Keratinocyte (primary cell): Measurements from ENCODE around the gene NOSIP. TPM values are rescaled to one million over a fixed set of nuclear protein-coding genes. Genes with fewer than 3 reads are reported as not detected.

Source experiments
- DNase-seq: peaks from one replicate; pipeline ENCODE4 v3.0.0-alpha.2; 2011; ENCODE audit warnings: low read depth, missing footprints, low spot score
- FAIRE-seq: peaks from 2 replicates; lab custom pipeline; 2011; peaks lifted over from hg19 to GRCh38; lab: Jason Lieb, UNC
- H2AFZ ChIP-seq: 2 replicates; pipeline ENCODE4 v1.6.0; 2012; ENCODE audit warnings: low read length, control low read depth, inconsistent platforms; ENCODE audit not compliant: control insufficient read depth
- H3K27ac ChIP-seq: 2 replicates; pipeline ENCODE4 v1.5.1; 2011; ENCODE audit warnings: low read length; ENCODE audit not compliant: control insufficient read depth, insufficient read depth
- H3K27me3 ChIP-seq: 3 replicates; pipeline ENCODE4 v1.6.0; 2011; ENCODE audit warnings: low read length; ENCODE audit not compliant: control insufficient read depth, insufficient read depth; ENCODE audit errors: extremely low read depth
- H3K36me3 ChIP-seq, 2 experiments: 2 replicates in 1 of 2; 3 replicates in 1 of 2; pipeline ENCODE4 v1.5.1; 2011; ENCODE audit warnings: low read length in 2 of 2, mild to moderate bottlenecking in 1 of 2; ENCODE audit not compliant: control insufficient read depth in 2 of 2, insufficient read depth in 2 of 2; ENCODE audit errors: extremely low read depth in 1 of 2
- H3K4me1 ChIP-seq: 3 replicates; pipeline ENCODE4 v1.5.1; 2011; ENCODE audit warnings: low read length; ENCODE audit not compliant: control insufficient read depth, insufficient read depth; ENCODE audit errors: extremely low read depth
- H3K4me2 ChIP-seq: 3 replicates; pipeline ENCODE4 v1.6.0; 2011; ENCODE audit warnings: low read depth, low read length; ENCODE audit not compliant: control insufficient read depth, insufficient read depth; ENCODE audit errors: extremely low read depth
- H3K4me3 ChIP-seq, 3 experiments: fragments of 200-600 bp in 1 of 3; sonication (generic) in 1 of 3; 2 replicates in 2 of 3; 3 replicates in 1 of 3; pipeline ENCODE4 v1.5.1; 2011 to 2016; ENCODE audit warnings: low read length in 3 of 3, mild to moderate bottlenecking in 3 of 3, control low read depth in 2 of 3, inconsistent platforms in 1 of 3, low read depth in 1 of 3, mixed read lengths in 1 of 3, mixed run types in 1 of 3, moderate library complexity in 1 of 3; ENCODE audit not compliant: control insufficient read depth in 2 of 3, insufficient read depth in 2 of 3; ENCODE audit errors: extremely low read depth in 1 of 3
- H3K79me2 ChIP-seq: 2 replicates; pipeline ENCODE4 v1.6.0; 2012; ENCODE audit warnings: low read length; ENCODE audit not compliant: control insufficient read depth, insufficient read depth
- H3K9ac ChIP-seq: 3 replicates; pipeline ENCODE4 v1.6.0; 2011; ENCODE audit warnings: low read length; ENCODE audit not compliant: control insufficient read depth, insufficient read depth; ENCODE audit errors: extremely low read depth
- H3K9me1 ChIP-seq: 3 replicates; pipeline ENCODE4 v1.6.0; 2011; ENCODE audit warnings: low read length; ENCODE audit not compliant: control insufficient read depth, insufficient read depth; ENCODE audit errors: extremely low read depth
- H3K9me3 ChIP-seq: 2 replicates; pipeline ENCODE4 v1.5.1; 2012; ENCODE audit warnings: low read depth, low read length; ENCODE audit not compliant: control insufficient read depth
- H4K20me1 ChIP-seq: 3 replicates; pipeline ENCODE4 v1.6.0; 2011; ENCODE audit warnings: low read length; ENCODE audit not compliant: control insufficient read depth, insufficient read depth; ENCODE audit errors: extremely low read depth
- CTCF ChIP-seq, 3 experiments: IDR thresholded peaks in 1 of 3; conservative IDR thresholded peaks in 1 of 3; optimal IDR thresholded peaks in 1 of 3; 2 replicates in 2 of 3; 3 replicates in 1 of 3; pipeline versions ENCODE3 to v1.5.1; 2011; ENCODE audit warnings: low read length in 3 of 3, mild to moderate bottlenecking in 3 of 3, moderate library complexity in 2 of 3, control low read depth in 1 of 3, inconsistent platforms in 1 of 3; ENCODE audit not compliant: insufficient read depth in 2 of 3; ENCODE audit errors: extremely low read depth in 1 of 3
- EZH2 ChIP-seq: IDR thresholded peaks from one replicate; pipeline ENCODE4 v1.6.1; 2012; ENCODE audit warnings: inconsistent platforms, mild to moderate bottlenecking, low read length, moderate library complexity
- dilution Hi-C: fragments of 300-500 bp; cut with MboI; formaldehyde crosslinking; loops from one replicate; pipeline ENCODE4 v1.7.0; 2020; ENCODE audit warnings: low sequenced_read_pairs; ENCODE audit not compliant: extremely low pct_ligation_motif_present
- polyA plus RNA-seq, 5 experiments: library from polyadenylated mRNA; depleted of rRNA in 3 of 5; stranded (reverse) in 3 of 5; stranded (forward) in 1 of 5; unstranded in 1 of 5; fragments of >200 nt; gene quantifications; 1 replicate in 1 of 5; 2 replicates in 3 of 5; 3 replicates in 1 of 5; pipeline versions ENCODE4 v1.2.1 to v1.2.3, GENCODE V29; 2011 to 2012; ENCODE audit warnings: missing spikeins in 2 of 5, low read depth in 1 of 5, low replicate concordance in 1 of 5

NOSIP gene
- polyA plus RNA-seq, 1 donor (not counting 4 experiments of a cell fraction or from before 2014, with no cell fraction given), result 36.6 TPM

- no peak overlapping the region for H3K27ac ChIP-seq
- dilution Hi-C loops, result no loop called here
- DNase-seq (no peak), FAIRE-seq (no peak)
- H3K9ac ChIP-seq, result no peak overlapping the region
- H2AFZ ChIP-seq, result no peak overlapping the region
- H3K9me1 ChIP-seq, result no peaks in the 10 kb centered on the region
- no peak overlapping the region for H3K4me3 ChIP-seq
- no peaks in the 10 kb centered on the region for H4K20me1 ChIP-seq
- H3K4me1 ChIP-seq, result no peaks in the 10 kb centered on the region
- no peaks in the 10 kb centered on the region for H3K9me3 ChIP-seq
- TF ChIP-seq CTCF (optimal IDR thresholded peaks at IDR 0.05 in 1 of 3, IDR thresholded peaks at IDR 0.05 in 1 of 3, conservative IDR thresholded peaks at IDR 0.05 in 1 of 3; ENCODE audit: extremely low read depth in 1 of 3, insufficient read depth in 2 of 3, low read length in 3 of 3), result no peak
- no peak for TF ChIP-seq EZH2
- peaks cover 37% of the 10 kb centered on the region for H3K79me2 ChIP-seq
- no peak overlapping the region for H3K4me2 ChIP-seq
- peaks cover 0 to 1% of the 10 kb centered on the region in 2 experiments for H3K36me3 ChIP-seq
- H3K27me3 ChIP-seq, result no peaks in the 10 kb centered on the region
Observed at GRCh38 chr19:49567861-49568441, 12.4 kb downstream of the NOSIP start.

DNA sequence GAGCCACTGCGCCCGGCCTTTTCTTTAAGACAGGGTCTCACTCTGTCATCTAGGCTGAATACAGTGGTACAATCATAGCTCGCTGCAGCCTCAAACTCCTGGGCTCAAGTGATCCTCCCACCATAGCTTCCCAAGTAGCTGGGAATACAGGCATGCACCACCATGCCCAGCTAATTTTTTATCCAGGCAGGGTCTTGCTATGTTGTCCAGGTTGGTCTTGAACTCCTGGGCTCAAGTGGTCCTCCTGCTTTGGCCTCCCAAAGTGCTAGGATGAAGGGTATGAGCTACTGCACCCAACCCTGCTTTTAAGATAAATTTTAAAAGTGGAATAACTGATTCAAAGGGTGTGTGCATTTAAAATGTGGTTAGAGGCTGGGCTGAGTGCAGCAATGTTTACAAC lies 14.1 kb downstream of the NOSIP start:
- DNase-seq, result no peak
- no peaks in the 10 kb centered on the region for H3K4me1 ChIP-seq
- H3K4me2 ChIP-seq, result no peak overlapping the region
- dilution Hi-C loops, result no loop called here
- no peak for FAIRE-seq
- no peak overlapping the region for H2AFZ ChIP-seq
- H4K20me1 ChIP-seq, result no peaks in the 10 kb centered on the region
- no peak for TF ChIP-seq CTCF (optimal IDR thresholded peaks at IDR 0.05 in 1 of 3, IDR thresholded peaks at IDR 0.05 in 1 of 3, conservative IDR thresholded peaks at IDR 0.05 in 1 of 3; ENCODE audit: extremely low read depth in 1 of 3, insufficient read depth in 2 of 3, low read length in 3 of 3)
- no peak for TF ChIP-seq EZH2
- H3K27ac ChIP-seq, result no peak overlapping the region
- H3K79me2 ChIP-seq, result peaks cover 34% of the 10 kb centered on the region
- H3K9me1 ChIP-seq, result no peaks in the 10 kb centered on the region
- H3K9ac ChIP-seq, result no peak overlapping the region
- no peak overlapping the region for H3K4me3 ChIP-seq
- H3K36me3 ChIP-seq, result peaks cover 0 to 1% of the 10 kb centered on the region in 2 experiments
- no peaks in the 10 kb centered on the region for H3K27me3 ChIP-seq
- no peaks in the 10 kb centered on the region for H3K9me3 ChIP-seq
